AG08395 (cell line): Measurements from ENCODE around the gene SLC30A7.

Experiments used
- DNase-seq: peaks from one replicate; pipeline ENCODE4 v3.0.0; 2012; ENCODE audit warnings: mixed read lengths, low spot score

The SLC30A7 gene

GRCh38 chr1:100979631-100980030 is 83.7 kb downstream of the SLC30A7 start:
- no peak for DNase-seq

GRCh38 chr1:100982793-100983192 is 86.9 kb downstream of the SLC30A7 start:
- no peak for DNase-seq

DNA sequence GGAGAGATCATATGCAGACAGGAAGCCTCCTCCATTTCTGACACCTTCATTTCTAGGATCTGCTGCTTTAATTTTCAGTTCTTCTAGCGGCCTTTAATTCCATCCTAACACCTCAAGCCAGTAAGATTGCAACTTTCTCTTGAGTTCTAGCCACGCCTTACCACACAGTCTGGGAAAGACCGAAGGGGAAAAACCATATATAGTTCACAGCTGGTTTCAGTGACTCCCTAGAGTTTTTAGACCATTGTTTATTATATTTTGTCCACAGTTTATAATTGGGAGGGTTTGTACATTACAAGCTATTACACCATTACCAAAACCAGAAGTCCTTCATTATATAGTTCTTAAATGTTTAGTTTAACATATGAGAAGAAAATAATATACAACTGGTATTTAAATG is 92.2 kb downstream of the SLC30A7 start:
- DNase-seq = no peak

DNA sequence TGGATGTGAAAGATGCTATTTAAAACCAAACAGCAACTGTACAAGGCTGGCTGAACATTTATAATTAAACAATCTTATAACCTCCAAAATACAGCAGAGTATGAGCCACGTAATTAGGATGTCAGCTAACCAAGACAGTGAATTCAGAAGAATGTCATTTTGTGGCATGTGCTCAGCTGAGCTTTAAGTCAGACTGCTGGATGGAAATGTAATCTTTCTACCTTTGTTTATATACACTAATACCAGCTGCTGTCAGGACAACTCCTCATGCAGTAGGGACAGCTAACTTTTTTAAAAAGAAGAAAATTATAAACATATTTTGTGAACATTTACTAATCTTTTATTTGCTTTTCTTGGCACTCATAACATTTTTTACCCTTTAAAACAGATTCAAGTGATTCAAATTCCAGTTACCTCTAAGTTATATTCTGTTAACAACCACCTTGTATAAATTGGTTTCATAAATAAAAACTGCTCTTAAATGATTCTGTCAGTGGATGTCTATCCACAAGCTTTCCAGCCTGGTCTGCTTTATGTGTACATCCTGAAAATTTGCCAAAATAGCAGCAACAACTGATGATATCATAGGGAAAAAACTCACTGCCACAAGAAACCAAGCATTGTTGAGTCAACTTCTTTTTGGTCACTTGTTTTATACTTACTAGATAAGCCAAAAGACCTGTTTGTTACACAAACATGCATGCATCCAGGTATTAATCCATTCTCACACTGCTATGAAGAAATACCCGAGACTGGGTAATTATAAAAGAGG is 93.6 kb downstream of the SLC30A7 start:
- DNase-seq = peak; percentile 79

DNA sequence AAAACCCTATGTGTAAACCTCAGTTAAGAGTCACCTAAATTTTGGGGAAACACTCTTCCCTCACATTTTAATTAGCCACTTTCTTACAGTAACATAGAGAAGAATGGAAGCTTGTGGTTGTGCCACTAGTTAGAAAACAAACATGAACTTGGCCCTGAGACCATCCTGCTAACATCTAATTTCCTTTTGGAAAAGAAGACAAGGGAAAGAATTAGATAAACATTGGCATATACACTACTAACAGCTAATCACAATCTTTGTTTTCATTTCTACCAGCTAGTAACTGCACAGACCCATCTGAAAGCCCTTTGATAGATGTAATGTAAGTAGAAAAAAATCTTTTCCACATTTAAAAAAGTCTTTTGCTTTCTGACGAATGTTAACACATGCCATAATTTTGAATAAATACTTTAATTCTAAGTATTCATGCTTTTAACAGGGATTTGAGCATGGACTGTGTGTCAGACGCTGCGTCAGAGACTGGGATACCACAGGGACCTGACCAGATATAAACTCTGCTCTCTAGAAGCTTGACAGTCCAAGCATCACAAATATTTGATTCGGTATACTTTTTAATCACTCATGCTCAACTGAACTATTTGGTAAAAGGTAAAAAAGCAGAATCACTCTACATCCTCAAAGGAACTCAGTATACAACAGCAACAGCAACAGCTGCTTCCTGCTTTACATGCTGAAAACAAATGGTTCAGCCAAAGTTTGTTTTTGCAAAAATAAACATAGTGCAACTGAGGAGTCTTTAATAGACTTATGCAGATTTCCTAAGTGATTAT is 99.5 kb downstream of the SLC30A7 start:
- no peak for DNase-seq

GRCh38 chr1:100998426-100998825 is 102.5 kb downstream of the SLC30A7 start:
- no peak for DNase-seq

GRCh38 chr1:101000131-101000873 is 104.4 kb downstream of the SLC30A7 start:
- no peak for DNase-seq

DNA sequence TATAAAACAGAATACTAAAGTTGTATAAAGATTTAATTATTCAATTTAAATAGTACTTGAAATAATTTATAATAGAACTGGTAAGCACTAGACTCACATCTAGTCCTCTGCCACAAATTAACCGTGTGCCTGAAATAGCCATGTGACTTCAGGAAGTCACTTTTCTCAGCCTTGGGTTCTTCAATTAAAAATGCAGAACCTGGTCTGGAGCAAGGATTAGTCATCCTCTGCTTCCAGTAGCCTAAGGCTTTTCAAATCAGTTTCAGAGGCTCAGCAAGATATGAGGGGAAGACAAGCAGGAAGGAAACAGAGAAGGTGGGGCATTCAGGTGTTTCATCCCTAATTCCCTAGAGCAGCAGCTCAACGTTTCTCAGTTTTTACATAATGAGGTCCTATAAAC is 106.7 kb downstream of the SLC30A7 start:
- peak; percentile 15 for DNase-seq

DNA sequence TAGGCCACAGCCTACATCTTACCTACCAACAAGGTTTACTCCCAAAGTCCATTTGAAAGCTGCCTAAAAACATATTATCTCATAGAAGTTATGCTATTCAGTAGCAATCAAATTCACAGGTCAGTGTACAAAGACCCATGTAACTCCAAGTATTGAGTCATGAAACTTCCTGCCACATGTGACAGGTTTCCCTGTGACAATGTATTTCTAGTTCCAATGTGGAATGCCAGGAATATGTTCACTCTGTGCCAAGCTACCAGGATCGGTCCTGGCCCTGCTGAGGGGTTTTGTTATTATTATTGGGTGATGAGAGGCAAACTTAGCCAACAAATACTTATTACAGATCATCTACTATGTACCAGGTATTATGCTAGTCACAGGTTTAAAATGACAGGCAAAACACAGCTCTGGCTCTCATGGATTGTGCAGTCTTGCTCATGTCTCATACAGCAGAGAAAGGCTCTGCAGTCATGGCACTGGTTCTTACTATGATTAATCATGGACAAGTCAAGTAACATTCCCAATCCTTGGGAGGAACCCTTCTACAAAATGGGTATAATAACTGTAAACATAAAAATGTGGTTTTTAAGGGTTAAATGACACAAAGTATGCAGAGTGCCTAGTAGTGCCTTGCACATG is 107.2 kb downstream of the SLC30A7 start:
- no peak for DNase-seq

- no peak for DNase-seq
These were observed 108.2 kb downstream of the SLC30A7 start for GRCh38 chr1:101004061-101004460.

GRCh38 chr1:101004670-101005069 is 108.8 kb downstream of the SLC30A7 start:
- DNase-seq = no peak

GRCh38 chr1:101005183-101005582 is 109.3 kb downstream of the SLC30A7 start:
- no peak for DNase-seq

GRCh38 chr1:101005871-101006270 is 110.0 kb downstream of the SLC30A7 start:
- no peak for DNase-seq

DNA sequence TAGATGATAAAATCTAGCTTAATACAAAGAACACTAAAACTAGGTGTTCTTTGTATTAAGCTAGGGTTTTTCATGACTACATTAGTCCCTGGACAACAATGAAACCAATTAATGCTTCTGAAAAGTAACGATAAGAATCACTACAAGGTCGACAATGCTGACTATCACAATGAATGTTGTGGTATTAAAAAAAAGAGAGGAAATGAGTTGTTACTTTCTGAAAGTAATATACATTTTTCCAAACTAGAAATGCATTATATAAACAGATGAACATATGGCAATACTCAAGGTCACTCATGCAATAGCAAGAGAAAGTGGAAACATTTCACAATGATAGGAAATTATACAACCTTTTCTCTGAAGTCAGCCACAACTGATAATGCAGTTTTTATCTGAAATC is 110.7 kb downstream of the SLC30A7 start:
- no peak for DNase-seq

DNA sequence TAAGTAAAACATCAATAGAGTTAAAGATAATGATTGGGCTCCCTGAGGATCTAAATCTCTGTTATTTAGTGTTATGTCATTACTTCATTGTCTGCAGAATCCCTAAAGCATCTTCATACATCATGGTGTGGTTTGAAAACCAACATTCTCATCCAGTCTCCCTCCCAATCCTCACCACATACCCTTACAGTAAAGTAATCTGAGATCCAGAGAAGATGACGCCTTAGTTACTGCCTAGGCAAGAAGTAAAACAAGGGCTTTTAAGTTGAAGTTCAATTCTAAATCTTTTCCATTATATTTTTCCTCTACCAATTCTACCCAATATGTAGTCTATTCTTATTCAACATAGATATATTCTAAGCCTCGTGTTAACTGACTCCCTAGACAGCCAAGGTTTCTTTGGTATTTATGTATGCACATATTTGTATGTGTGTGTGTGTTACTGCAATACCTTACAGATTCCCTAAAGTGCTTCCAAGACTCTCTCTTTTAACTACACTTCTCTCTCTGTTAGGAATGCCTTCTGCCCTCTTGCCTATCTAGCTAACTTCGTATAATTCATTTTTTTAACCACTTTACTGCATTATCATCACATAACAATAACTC is 112.4 kb downstream of the SLC30A7 start:
- no peak for DNase-seq

DNA sequence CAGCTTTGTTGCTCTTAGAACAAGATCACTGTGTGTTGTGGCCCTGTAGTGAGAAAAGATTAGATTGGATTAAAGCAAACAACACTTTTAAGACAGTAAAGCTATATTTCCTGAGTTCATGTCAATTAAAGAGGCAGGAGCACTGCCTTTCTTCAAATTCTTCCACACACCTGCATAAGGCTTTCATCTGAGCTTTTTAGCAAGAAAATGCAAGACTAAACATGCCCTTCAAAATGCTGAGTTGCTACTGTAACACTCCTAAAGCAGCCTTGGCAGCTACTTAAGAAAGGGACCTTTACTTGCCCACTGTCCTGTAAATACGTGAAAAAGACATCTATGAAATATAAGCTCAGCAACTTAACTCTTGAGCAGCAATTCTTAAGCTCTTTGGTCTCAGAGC is 117.9 kb downstream of the SLC30A7 start:
- DNase-seq = no peak

GRCh38 chr1:101017448-101017847 is 121.6 kb downstream of the SLC30A7 start:
- no peak for DNase-seq

- peak; percentile 59 for DNase-seq
These were observed 126.4 kb downstream of the SLC30A7 start for GRCh38 chr1:101022294-101022693.

GRCh38 chr1:101025283-101025656 is 129.4 kb downstream of the SLC30A7 start:
- peak; percentile 14 for DNase-seq

DNA sequence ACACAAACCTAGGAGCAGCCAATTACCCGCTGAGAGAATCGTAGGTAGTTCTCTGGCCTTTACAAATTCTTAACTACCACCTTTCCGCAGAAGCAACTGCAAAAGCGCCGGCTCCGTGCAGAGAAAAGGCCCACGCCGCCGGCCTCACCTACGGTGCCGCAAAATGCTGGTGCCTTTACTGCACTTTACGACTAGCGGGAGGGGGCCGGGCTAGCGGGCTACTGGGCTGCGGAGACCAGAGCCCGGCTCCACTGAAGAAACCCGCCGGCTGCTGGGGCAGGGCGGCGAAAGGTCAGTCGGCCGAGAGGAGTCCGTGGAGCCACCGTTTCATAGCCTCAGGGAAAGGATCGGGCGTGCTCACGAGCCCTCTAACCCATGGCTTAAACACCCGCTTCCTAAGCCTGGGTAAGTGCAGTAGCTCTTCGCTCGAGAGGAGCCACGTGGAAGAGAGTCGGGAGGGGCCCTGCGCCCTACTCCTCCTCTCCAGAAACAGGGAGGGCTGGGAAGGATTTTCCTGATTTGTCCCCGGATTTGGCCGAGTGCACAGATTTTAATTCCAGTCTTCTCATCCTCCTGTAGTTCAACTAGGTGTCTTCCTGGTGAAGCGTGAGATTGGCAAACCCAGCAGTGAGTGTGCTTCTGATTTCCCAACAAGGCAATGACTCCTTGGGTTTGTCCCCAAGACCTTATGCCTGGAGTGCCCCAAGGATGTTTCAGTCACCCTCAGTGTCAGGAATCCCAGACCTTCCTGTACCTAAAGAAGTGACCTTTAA is 130.0 kb downstream of the SLC30A7 start, which contains the start of gene DPH5:
Gene DPH5, minus strand, starts transcription at position 128 of the 773 bp plus-strand sequence. CDS start 341 bp downstream, outside the sequence.
- peak; percentile 88 for DNase-seq

- no peak for DNase-seq
These were observed 130.5 kb downstream of the SLC30A7 start for GRCh38 chr1:101026430-101026788.
